Activated effector memory CD4-positive, alpha-beta T cell treated with anti-CD3 and anti-CD28 coated beads, Interleukin-2, amount 50 U/mL, for 16 hours (primary cell): ENCODE measurements around the gene KIF25.
"Not testable (repeated sequence)": the region's sequence is repeated elsewhere in the genome, so short reads cannot be mapped to it uniquely, and the experiment has no call there.

Experiments
- DNase-seq: peaks from one replicate; pipeline ENCODE4 v3.0.0-alpha.2; 2020

KIF25 gene

GRCh38 chr6:167996424-167997199, 859 bp upstream of the KIF25 start:
- no peak for DNase-seq

- no peak for DNase-seq
Observed at GRCh38 chr6:167998215-167998614, 744 bp downstream of the KIF25 start.

DNA sequence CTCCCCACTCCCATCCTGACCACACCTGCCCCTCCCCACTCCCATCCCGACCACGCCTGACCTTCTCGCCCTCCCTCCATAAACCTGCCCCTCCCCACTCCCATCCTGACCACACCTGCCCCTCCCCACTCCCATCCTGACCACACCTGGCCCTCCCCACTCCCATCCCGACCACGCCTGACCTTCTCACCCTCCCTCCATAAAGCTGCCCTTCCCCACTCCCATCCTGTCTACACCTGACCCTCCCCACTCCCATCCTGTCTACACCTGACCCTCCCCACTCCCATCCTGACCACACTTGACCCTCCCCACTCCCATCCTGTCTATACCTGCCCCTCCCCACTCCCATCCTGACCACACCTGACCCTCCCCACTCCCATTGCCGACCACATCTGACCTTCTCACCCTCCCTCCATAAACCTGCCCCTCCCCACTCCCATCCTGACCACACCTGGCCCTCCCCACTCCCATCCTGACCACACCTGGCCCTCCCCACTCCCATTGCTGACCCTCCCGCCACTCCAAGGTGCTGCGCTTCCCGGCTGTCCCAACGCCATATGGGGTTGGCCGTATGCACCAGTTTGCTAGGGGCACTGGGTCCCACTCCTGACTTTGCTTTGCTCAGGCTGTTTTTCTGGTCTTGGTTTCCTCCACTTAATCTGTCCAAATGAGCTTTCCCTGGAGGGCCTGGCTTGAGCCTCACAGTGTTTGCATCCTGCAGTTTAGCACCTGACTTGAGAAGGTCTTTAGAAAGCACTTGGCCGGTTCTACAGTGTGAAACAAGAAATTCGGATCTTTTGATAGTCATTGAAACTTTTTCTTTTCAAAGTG, 2.9 kb downstream of the KIF25 start:
- DNase-seq, result no peak

DNA sequence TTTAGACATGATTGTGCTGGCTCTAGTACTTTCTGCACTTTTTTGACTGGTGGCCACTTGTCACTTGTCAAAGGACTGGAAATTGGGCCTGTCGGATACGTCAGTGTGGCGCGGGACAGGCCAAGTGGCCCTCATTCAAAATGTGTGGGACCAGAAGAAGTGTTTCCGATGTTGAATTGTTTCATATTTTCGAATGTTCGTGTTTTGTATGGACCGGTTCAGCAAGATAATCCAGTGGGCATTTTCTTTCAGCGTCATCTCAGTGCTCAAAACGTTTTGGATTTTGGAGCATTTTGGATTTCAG, 3.5 kb downstream of the KIF25 start:
- no peak for DNase-seq

DNA sequence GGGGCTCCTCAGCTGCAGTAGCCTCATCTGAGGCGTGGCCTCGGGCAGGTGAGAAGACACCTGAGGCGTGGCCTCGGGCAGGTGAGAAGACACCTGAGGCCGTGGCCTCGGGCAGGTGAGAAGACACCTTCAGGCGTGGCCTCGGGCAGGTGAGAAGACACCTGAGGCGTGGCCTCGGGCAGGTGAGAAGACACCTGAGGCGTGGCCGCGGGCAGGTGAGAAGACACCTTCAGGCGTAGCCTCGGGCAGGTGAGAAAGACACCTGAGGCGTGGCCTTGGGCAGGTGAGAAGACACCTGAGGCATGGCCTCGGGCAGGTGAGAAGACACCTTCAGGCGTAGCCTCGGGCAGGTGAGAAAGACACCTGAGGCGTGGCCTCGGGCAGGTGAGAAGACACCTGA, 4.0 kb downstream of the KIF25 start:
- not testable (repeated sequence) for DNase-seq

DNA sequence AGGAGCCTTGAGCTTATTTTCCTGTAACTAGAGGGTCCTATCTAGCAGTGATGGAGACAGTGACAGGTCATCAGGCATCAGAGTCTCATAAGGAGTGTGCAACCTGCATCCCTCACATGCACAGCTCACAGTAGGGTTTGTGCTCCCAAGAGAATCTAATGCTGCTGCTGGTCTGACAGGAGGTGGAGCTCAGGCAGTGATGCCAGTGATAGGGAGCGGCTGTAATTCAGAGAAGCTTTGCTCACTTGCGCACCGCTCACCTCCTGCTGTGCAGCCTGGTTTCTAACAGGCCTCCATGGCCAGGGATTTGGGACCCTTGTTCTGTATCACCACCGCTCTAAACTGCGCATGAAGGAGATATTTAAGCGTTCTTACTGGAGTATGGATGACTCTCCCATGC, 5.3 kb downstream of the KIF25 start:
- DNase-seq, result no peak

DNA sequence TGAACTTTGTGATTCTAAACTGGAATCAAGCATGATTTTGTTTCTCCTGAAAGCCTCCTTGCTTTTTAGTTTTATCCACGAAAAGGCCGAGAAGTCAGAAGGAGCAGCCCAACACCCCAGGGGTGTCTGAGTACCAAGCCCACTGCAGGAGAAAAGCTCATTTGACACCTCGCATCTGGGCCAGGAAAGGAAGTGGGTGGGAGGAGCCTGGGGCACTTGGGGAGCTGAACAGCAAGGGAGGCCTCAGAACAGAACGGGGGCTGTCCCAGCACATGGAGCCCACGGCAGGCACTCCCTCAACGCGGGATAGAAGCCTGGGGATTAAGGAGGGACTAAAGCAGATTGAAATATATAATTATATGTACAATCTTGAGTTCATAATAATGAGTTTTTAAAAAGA, 6.6 kb downstream of the KIF25 start:
- DNase-seq, result no peak

GRCh38 chr6:168004945-168005344, 7.5 kb downstream of the KIF25 start:
- no peak for DNase-seq

DNA sequence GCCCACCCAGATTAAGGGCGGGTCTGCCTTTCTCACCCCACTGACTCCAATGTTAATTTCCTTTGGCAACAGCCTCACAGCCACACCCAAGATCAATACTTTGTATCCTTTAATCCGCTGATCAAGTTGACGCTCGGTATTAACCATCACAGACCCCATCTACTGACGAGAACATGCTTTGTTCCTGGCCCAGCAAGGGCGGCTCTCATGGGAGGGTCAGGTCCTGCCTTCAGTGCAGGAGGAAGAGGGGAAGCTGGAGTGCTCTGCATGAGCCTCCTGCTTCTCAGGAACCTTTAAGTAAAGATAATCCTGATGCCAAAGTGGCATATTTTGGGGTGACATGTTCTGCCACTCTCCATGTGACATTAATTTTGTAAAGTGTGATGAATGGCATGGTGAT, 8.3 kb downstream of the KIF25 start:
- no peak for DNase-seq

GRCh38 chr6:168007592-168008338, 10.3 kb downstream of the KIF25 start:
- no peak for DNase-seq

GRCh38 chr6:168009331-168009730, 11.9 kb downstream of the KIF25 start:
- no peak for DNase-seq

DNA sequence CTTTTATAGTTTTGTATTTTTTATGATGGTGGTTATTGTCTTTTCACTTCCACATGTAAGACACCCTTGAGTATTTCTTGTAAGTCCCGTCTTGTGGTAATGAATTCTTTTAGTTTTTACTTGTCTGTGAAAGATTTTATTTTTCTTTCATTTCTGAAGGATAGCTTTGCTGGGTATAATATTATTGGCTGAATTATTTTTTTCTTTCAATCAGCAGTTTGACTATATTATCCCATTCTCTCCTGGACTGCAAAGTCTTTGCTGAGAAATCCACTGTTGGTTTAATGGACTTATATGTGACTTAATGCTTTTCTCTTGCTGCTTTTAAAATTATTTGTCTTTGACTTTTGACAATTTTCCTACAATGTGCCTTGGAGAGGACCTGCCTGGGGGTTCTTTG, 13.8 kb downstream of the KIF25 start:
- DNase-seq, result no peak

- DNase-seq, result no peak
Observed at GRCh38 chr6:168012431-168013249, 15.2 kb downstream of the KIF25 start.

DNA sequence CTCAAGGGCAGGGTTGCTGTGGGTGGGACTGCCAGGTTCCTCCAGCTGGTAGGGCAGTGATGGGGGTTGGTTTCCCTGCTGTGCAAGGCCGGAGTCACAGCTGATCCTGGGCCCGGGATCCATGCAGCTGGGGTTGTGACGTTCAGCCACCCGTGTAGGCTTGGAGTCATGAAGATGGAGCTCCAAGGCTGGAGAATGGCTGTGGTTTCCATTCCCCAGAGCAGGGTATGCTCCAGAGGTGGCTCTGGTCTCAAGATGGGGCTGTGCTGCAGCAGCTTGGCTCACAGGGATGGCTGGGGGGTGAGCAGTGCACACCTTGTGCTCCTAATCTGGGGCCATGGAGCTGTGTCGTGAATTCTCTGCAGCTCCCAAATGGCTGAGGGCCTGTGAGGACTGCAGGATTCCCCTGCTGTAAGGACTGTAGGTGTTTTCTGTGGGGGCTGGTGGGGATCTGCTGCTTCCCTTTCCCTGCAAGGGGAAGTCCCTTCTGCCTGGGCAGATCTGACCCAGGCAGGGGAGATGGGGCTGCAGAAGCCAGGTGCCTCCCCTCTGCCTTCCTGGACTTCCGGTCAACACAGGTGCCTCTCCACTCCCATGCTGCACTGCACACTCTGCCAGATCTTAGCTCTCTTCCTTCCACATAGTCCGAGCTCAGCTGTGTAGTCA, 15.9 kb downstream of the KIF25 start:
- DNase-seq, result no peak

GRCh38 chr6:168014428-168014827, 17.0 kb downstream of the KIF25 start:
- DNase-seq, result no peak

DNA sequence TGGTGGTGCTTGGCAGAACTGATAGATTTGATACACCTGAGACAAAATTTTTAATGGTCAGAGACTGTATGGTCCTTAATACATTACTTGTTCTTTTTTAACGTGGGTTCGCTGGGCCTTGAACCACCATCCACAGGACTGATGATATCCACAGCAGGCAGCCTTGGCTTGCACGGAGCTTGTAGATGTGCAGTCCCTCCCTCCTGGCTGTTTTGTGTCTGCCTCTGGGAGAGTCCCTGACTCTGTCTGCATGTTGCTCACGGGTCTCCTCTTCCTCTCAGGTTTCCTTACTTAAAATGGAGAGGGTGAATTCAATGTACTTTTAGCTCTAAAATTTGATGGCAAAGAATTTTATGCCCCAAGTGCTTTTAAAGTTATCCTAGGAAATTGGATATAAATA, 17.5 kb downstream of the KIF25 start:
- DNase-seq, result no peak

DNA sequence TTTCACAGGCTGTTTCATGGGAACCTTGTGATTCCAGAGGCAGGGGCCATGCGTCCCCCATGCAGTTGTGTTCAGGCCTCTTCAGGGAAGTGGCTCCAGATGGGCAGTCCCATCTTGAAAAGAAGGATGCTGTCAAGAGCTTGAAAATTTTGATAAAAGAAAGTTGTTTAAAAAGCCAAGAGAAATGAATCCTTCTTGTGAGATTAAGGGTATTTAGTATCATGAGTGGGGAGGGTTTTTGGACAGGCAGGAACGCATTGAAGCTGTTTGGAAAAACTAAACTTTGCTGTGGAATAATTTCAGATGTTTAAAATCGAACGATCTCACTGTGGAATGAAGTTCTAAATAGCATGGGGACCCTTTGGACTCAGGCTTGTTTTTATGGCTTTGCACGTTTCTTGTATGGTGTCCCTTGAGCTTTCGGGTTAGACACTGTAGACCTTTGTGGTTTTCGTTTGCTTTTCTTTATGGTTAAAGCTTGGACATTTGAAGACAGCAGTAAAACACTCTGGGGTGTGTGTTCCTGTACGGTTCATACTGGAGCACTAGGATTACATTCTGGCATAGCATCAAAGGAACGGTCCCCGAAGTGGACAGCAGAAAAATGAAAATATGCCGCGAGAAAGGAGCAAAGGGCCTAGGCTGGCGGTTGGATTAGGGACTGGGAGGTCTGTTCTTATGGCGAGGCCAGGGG, 18.2 kb downstream of the KIF25 start:
- DNase-seq, result no peak

DNA sequence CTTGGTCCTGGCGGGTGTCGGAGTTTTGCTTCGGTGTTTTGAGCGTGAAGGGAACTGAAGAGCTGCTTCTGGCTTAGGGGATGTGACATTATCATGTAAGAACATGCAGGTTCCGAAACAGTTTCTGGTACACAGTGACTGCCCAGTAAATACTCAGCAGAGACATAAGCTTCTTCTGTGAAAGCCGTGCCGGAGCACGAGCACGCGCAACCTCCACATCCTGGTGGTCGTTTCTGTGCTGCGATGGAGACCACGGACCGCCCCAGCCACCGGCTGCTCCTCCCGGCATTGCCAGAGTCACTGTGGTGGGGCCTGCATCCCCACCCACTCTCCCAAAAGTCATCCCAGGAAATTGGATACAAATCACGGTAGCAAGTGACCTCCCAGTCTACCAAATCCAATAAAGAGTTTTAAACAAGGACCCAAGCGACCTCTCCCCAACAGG, 18.7 kb downstream of the KIF25 start:
- no peak for DNase-seq

DNA sequence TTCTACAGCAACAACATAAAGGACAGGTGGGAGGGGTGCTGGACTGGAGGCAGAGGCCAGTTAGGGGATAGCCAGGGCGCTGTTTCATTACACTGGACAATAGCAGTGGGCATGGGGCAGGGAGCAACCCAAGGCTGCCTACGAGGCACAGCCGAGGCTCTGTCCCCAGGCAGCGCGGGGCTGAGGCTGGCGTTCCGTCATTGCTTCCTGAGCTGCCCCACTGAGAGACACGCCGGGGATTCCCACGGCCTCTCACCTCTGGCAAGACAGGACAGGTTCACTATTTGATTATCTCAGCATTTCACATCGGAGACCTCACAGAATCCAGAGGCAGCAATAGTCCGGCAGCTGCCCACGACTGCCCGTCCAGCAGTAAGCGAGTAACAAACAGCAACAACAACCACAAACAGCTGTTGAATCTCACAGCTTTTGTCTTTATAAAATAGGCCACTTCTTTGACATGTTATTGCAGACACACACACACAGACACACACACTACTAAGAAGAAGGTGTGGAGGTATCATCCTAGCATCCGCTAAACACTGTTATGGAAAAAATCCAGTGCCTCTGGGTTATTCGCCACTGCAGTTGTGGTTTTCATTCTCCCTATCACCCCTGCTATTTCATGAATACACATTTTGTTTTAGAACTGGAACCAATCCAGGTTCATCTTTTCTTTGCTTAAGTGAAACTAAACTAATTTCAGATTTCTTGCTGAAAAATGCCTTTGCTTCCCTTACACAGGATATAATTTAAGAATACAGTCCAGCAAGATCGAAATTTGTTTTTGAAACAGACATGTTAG, 19.5 kb downstream of the KIF25 start:
- no peak for DNase-seq

GRCh38 chr6:168017629-168018028, 20.2 kb downstream of the KIF25 start:
- no peak for DNase-seq

DNA sequence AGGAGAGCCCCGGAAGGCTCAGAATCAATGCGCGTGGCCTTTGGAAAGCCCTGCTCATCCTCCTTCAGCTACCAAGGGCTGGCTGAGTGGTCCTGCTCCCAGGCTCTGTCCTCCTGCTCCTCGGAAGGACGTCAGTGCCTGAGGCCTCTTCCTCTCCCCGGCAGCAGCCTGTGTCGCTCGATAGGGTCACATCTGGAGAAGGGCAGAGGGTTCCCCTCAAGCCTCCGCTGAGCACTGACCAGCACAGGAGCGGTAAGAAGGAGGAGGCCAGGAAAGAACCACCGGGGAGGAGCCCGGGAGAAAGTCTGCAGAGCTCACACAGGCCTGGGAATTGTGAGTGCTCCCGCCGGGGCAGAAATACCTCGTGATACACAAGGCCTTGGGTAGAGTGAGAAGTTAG, 21.2 kb downstream of the KIF25 start:
- no peak for DNase-seq
